Stomach (tissue), 9 donors: ENCODE results near the gene ERG. TPM values are rescaled to one million over a fixed set of nuclear protein-coding genes. Genes with fewer than 3 reads are reported as not detected.

Source experiments
- DNase-seq, 2 donors: peaks; one replicate each; pipeline versions ENCODE4 v3.0.0 to v3.0.0-alpha.2; 2013 to 2019
- H3K27ac ChIP-seq, 5 donors: fragments of 200-600 bp in 4 of 5; sonication (generic) in 4 of 5; one replicate each; pipeline ENCODE4 v1.5.1; 2013 to 2019; ENCODE audit warnings: mild to moderate bottlenecking in 1 of 5, moderate library complexity in 1 of 5
- H3K27me3 ChIP-seq, 3 donors: fragments of 200-600 bp; sonication (generic); one replicate each; pipeline ENCODE4 v1.5.1; 2017 to 2019; ENCODE audit warnings: mixed run types in 1 of 3
- H3K36me3 ChIP-seq, 4 donors: fragments of 200-600 bp; sonication (generic); 1 replicate in 3 of 4; 2 replicates in 1 of 4; pipeline ENCODE4 v1.5.1; 2016 to 2019
- H3K4me1 ChIP-seq, 4 donors: fragments of 200-600 bp; sonication (generic); one replicate each; pipeline ENCODE4 v1.5.1; 2016 to 2019
- H3K4me3 ChIP-seq, 4 donors: fragments of 200-600 bp; sonication (generic) in 3 of 4; one replicate each; pipeline ENCODE4 v1.5.1; 2016 to 2019; ENCODE audit warnings: mild to moderate bottlenecking in 1 of 4
- H3K9me3 ChIP-seq, 4 donors: fragments of 200-600 bp; sonication (generic); one replicate each; pipeline ENCODE4 v1.5.1; 2016 to 2019
- EP300 ChIP-seq: sonication (generic); formaldehyde crosslinking; IDR thresholded peaks from one replicate; pipeline ENCODE4 v1.6.1; 2017; ENCODE audit warnings: antibody characterized with exemption
- POLR2A ChIP-seq, 4 donors: fragments of 450-650 bp; IDR thresholded peaks; one replicate each; pipeline ENCODE4 v1.6.1; 2016; ENCODE audit warnings: antibody characterized with exemption in 4 of 4, control low read depth in 2 of 4, mild to moderate bottlenecking in 1 of 4, moderate library complexity in 1 of 4
- POLR2AphosphoS5 ChIP-seq, 3 donors: sonication (generic); formaldehyde crosslinking; IDR thresholded peaks; one replicate each; pipeline ENCODE4 v1.6.1; 2016; ENCODE audit warnings: antibody characterized with exemption in 3 of 3
- WGBS, 5 donors: extraction: QIAGEN DNeasy Blood & Tissue Kit in 3 of 5; methylation state at CpG; one replicate each; pipeline versions ENCODE4 v1.1.5 to v1.1.7; 2013 to 2018; 5-methylcytosine and 5-hydroxymethylcytosine counted together
- intact Hi-C: fragments of 100-400 bp; cut with DNase I; formaldehyde crosslinking; loops from one replicate; pipeline ENCODE4 v1.15.1; 2023; ENCODE audit warnings: low total_unique reads
- polyA plus RNA-seq, 3 donors: library from polyadenylated mRNA; stranded (reverse); fragments of 200-250 nt; gene quantifications; one replicate each; pipeline ENCODE4 v1.2.3, GENCODE V29; 2013
- total RNA-seq, 5 donors: library from RNA; depleted of rRNA; stranded (reverse); fragments of >200 nt; gene quantifications; one replicate each; pipeline versions ENCODE4 v1.1.0 to v1.2.3, GENCODE V29; 2014 to 2016
- TF ChIP-seq, protein P1 (sequence below), 7 experiments: fragments of 450-650 bp in 4 of 7; fragments of 200-600 bp in 3 of 7; sonication (generic) in 3 of 7; IDR thresholded peaks; one replicate each; pipeline ENCODE4 v1.5.1; 2016 to 2019; ENCODE audit warnings: antibody characterized with exemption in 7 of 7, control low read depth in 2 of 7, mild to moderate bottlenecking in 1 of 7
- donor health status: healthy with polysubstance abuse.
- donor health status: Bipolar disorder and iron deficiency.
- donor health status: healthy.

ERG gene
- total and polyA plus RNA-seq, 8 donors: 0.58 to 14.5 (median 5.4) TPM; not detected in 1

- peak in 1 of 2 donors; percentile 19 for DNase-seq
- Histone ChIP-seq H3K36me3 (no peaks in the 10 kb centered on the region), H3K27me3 (no peaks in the 10 kb centered on the region), H3K27ac (no peak overlapping the region), H3K4me3 (no peak overlapping the region), H3K4me1 (no peaks in the 10 kb centered on the region), H3K9me3 (no peaks in the 10 kb centered on the region)
- 49 to 80% (median 60%) methylated on average over 8 of the region's 8 CpGs for WGBS, 5 donors
- intact Hi-C loops: no loop called here
- TF ChIP-seq POLR2AphosphoS5 (IDR thresholded peaks at IDR 0.05) (no peak), EP300 (no peak), POLR2A (IDR thresholded peaks at IDR 0.05) (no peak)
- TF ChIP-seq, protein P1, sequence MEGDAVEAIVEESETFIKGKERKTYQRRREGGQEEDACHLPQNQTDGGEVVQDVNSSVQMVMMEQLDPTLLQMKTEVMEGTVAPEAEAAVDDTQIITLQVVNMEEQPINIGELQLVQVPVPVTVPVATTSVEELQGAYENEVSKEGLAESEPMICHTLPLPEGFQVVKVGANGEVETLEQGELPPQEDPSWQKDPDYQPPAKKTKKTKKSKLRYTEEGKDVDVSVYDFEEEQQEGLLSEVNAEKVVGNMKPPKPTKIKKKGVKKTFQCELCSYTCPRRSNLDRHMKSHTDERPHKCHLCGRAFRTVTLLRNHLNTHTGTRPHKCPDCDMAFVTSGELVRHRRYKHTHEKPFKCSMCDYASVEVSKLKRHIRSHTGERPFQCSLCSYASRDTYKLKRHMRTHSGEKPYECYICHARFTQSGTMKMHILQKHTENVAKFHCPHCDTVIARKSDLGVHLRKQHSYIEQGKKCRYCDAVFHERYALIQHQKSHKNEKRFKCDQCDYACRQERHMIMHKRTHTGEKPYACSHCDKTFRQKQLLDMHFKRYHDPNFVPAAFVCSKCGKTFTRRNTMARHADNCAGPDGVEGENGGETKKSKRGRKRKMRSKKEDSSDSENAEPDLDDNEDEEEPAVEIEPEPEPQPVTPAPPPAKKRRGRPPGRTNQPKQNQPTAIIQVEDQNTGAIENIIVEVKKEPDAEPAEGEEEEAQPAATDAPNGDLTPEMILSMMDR (IDR thresholded peaks at IDR 0.05): no peak
Observed at GRCh38 chr21:38527737-38528136, 29.5 kb upstream of the ERG start.

- Histone ChIP-seq H3K4me1 (no peaks in the 10 kb centered on the region), H3K36me3 (no peaks in the 10 kb centered on the region), H3K27me3 (peaks cover 0 to 4% (median 0%) of the 10 kb centered on the region in 3 donors), H3K4me3 (no peak overlapping the region), H3K9me3 (no peaks in the 10 kb centered on the region), H3K27ac (no peak overlapping the region)
- no peak for TF ChIP-seq POLR2A (IDR thresholded peaks at IDR 0.05)
- TF ChIP-seq, protein P1 (IDR thresholded peaks at IDR 0.05): no peak
- TF ChIP-seq POLR2AphosphoS5 (IDR thresholded peaks at IDR 0.05): no peak
- TF ChIP-seq EP300: no peak
- no peak for DNase-seq
- intact Hi-C loops: no loop called here
- WGBS, 5 donors: 79 to 92% (median 81%) methylated on average over 9 of the region's 9 CpGs
Observed at GRCh38 chr21:38525454-38525853, 27.2 kb upstream of the ERG start.

DNA sequence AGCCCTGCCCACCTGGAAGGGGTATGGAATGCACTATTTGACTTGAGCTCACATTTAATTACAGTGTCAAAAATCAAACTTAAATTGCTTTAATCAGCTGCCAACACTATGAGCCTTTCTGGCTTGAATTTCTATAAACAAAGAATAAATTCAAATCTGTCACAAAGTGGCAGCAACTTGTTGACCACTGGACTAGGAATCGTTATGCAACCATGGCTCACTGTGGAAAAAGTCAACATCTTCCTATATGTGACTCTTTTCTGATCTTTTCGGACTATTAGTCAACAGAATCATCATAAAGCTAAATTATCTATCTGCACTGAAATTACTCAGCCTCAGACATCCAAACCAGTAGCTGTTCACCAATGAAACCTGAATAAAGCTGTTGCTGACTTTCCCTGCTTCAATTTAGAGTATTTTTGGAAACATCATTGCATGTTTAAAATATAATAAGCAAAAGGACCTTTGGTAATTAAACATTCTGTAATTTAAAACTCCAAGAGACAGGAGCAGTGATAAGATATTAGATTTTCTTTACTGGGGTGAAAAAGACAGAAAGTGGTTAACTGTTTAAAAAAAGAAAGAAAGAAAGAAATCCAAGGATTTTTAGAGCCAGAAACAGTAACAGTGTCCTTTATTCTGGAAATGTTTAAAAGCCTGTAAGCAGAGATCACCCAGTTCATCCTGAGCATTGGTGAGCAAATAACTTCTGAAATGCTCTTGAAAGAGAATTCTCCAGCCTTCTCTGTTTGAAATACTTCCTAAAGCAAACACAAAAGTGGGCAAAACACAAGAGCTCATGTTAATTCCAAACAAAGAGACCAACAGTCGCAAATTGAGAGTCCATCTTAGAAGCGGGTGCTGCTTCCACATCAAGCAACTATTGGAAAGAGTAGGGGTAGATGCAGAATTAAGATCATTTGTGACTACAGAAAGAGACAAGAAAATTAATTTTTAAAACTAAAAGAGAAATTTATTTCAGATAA is 26.2 kb upstream of the ERG start:
- TF ChIP-seq, protein P1 (IDR thresholded peaks at IDR 0.05): no peak
- no peak for TF ChIP-seq POLR2A (IDR thresholded peaks at IDR 0.05)
- TF ChIP-seq POLR2AphosphoS5 (IDR thresholded peaks at IDR 0.05): no peak
- TF ChIP-seq EP300: no peak
- Histone ChIP-seq H3K36me3 (no peaks in the 10 kb centered on the region), H3K9me3 (no peaks in the 10 kb centered on the region), H3K27me3 (peaks cover 0 to 9% (median 0%) of the 10 kb centered on the region in 3 donors), H3K27ac (no peak overlapping the region), H3K4me3 (no peak overlapping the region), H3K4me1 (no peaks in the 10 kb centered on the region)
- intact Hi-C loops: no loop called here
- 39 to 59% (median 50%) methylated on average over 4 of the region's 4 CpGs for WGBS, 5 donors
- no peak for DNase-seq

- H3K4me3 ChIP-seq: no peak overlapping the region
- WGBS, 5 donors: 68 to 83% (median 75%) methylated on average over 9 of the region's 9 CpGs
- no peaks in the 10 kb centered on the region for H3K4me1 ChIP-seq
- intact Hi-C loops: no loop called here
- TF ChIP-seq POLR2A (IDR thresholded peaks at IDR 0.05): no peak
- TF ChIP-seq, protein P1 (IDR thresholded peaks at IDR 0.05): no peak
- no peak for TF ChIP-seq POLR2AphosphoS5 (IDR thresholded peaks at IDR 0.05)
- no peak for TF ChIP-seq EP300
- DNase-seq: no peak
- no peak overlapping the region for H3K27ac ChIP-seq
- peaks cover 0 to 9% (median 0%) of the 10 kb centered on the region in 3 donors for H3K27me3 ChIP-seq
- H3K36me3 ChIP-seq: no peaks in the 10 kb centered on the region
- H3K9me3 ChIP-seq: no peaks in the 10 kb centered on the region
Observed at GRCh38 chr21:38520511-38520910, 22.2 kb upstream of the ERG start.
